GM23338 (cell line): ENCODE data around the gene THEM5. TPM values are rescaled to one million over a fixed set of nuclear protein-coding genes. Genes with fewer than 3 reads are reported as not detected.

Experiments
- ATAC-seq: fragments of 200-7000 bp; cut with Tn5 transposase; 3 replicates; pipeline ENCODE4 v1.9.1; 2020
- DNase-seq: peaks from one replicate; pipeline ENCODE4 v3.0.0-alpha.2; 2015; ENCODE audit warnings: low spot score
- H2AFZ ChIP-seq: fragments of 200-600 bp; sonication (generic); 2 replicates; pipeline ENCODE4 v1.8.0; 2016; ENCODE audit warnings: antibody characterized with exemption, mild to moderate bottlenecking, moderate library complexity
- H3F3A ChIP-seq: fragments of 200-600 bp; sonication (generic); replicated peaks from 2 replicates; pipeline ENCODE4 v1.8.0; 2017; ENCODE audit warnings: antibody characterized with exemption, mixed run types, low read depth
- H3K27ac ChIP-seq: fragments of 200-600 bp; sonication (generic); 2 replicates; pipeline ENCODE4 v1.6.1; 2016; ENCODE audit warnings: low read depth
- H3K27me3 ChIP-seq: fragments of 200-600 bp; sonication (generic); 2 replicates; pipeline ENCODE4 v1.8.0; 2016; ENCODE audit warnings: mild to moderate bottlenecking, mixed run types, moderate library complexity; ENCODE audit not compliant: insufficient read depth
- H3K36me3 ChIP-seq: fragments of 200-600 bp; sonication (generic); 2 replicates; pipeline ENCODE4 v1.8.0; 2016; ENCODE audit warnings: mild to moderate bottlenecking; ENCODE audit not compliant: insufficient read depth
- H3K4me1 ChIP-seq: fragments of 200-600 bp; sonication (generic); 2 replicates; pipeline ENCODE4 v1.8.0; 2016; ENCODE audit warnings: mild to moderate bottlenecking, moderate library complexity; ENCODE audit not compliant: insufficient read depth
- H3K4me2 ChIP-seq: fragments of 200-600 bp; sonication (generic); 2 replicates; pipeline ENCODE4 v1.7.1; 2017; ENCODE audit warnings: mixed run types
- H3K4me3 ChIP-seq: fragments of 200-600 bp; sonication (generic); 2 replicates; pipeline ENCODE4 v1.6.1; 2016; ENCODE audit warnings: mixed run types
- H3K79me2 ChIP-seq: fragments of 200-600 bp; sonication (generic); replicated peaks from 2 replicates; pipeline ENCODE4 v1.8.0; 2017; ENCODE audit warnings: mild to moderate bottlenecking; ENCODE audit not compliant: insufficient read depth
- H3K9me2 ChIP-seq: fragments of 200-600 bp; sonication (generic); 2 replicates; pipeline ENCODE4 v1.8.0; 2017; ENCODE audit not compliant: insufficient read depth
- H4K20me1 ChIP-seq: fragments of 200-600 bp; sonication (generic); replicated peaks from 2 replicates; pipeline ENCODE4 v1.8.0; 2017; ENCODE audit warnings: mild to moderate bottlenecking; ENCODE audit not compliant: insufficient read depth
- H3K27ac Mint-ChIP-seq: 2 replicates; pipeline ENCODE4 v1.8.0; 2020; ENCODE audit warnings: inconsistent platforms, mild to moderate bottlenecking, moderate library complexity, mixed read lengths
- H3K27me3 Mint-ChIP-seq: 3 replicates; pipeline ENCODE4 v1.8.0; 2022; ENCODE audit warnings: low read depth, mild to moderate bottlenecking, moderate library complexity, mixed read lengths, inconsistent platforms; ENCODE audit not compliant: insufficient read depth, poor library complexity
- H3K36me3 Mint-ChIP-seq: 3 replicates; pipeline ENCODE4 v1.8.0; 2021; ENCODE audit warnings: low read depth, mild to moderate bottlenecking, inconsistent platforms, moderate library complexity, mixed read lengths
- H3K4me1 Mint-ChIP-seq: 3 replicates; pipeline ENCODE4 v1.8.0; 2020; ENCODE audit warnings: mild to moderate bottlenecking, inconsistent platforms, mixed read lengths
- H3K4me3 Mint-ChIP-seq: 3 replicates; pipeline ENCODE4 v1.8.0; 2021; ENCODE audit warnings: moderate library complexity, mild to moderate bottlenecking, inconsistent platforms, mixed read lengths
- H3K9me3 Mint-ChIP-seq: 3 replicates; pipeline ENCODE4 v1.8.0; 2020; ENCODE audit warnings: moderate library complexity, mild to moderate bottlenecking, inconsistent platforms, mixed read lengths
- CREB1 ChIP-seq: fragments of 250-450 bp; sonication (Bioruptor Pico); IDR thresholded peaks from 2 replicates; pipeline ENCODE4 v1.5.0; 2020; ENCODE audit warnings: low read depth, mild to moderate bottlenecking, moderate library complexity
- CTCF ChIP-seq, 2 experiments: fragments of 200-600 bp in 1 of 2; sonication (generic) in 1 of 2; conservative IDR thresholded peaks; 2 replicates each; pipeline versions ENCODE4 v1.5.1 to v1.6.1; 2016 to 2017; ENCODE audit warnings: antibody characterized with exemption in 2 of 2, low read depth in 2 of 2, mild to moderate bottlenecking in 2 of 2, moderate library complexity in 1 of 2
- JUNB ChIP-seq: IDR thresholded peaks from one replicate; pipeline ENCODE4 v1.6.1; 2016; ENCODE audit warnings: antibody characterized with exemption; ENCODE audit not compliant: unreplicated experiment
- NANOG ChIP-seq: IDR thresholded peaks from 2 replicates; pipeline ENCODE4 v1.6.1; 2016; ENCODE audit warnings: antibody characterized with exemption, borderline replicate concordance
- POLR2AphosphoS5 ChIP-seq: IDR thresholded peaks from 2 replicates; pipeline ENCODE4 v1.6.1; 2016; ENCODE audit warnings: antibody characterized with exemption, low read depth
- ZNF114 ChIP-seq: fragments of 250-450 bp; sonication (Bioruptor Pico); IDR thresholded peaks from 2 replicates; pipeline ENCODE4 v1.5.0; 2020; ENCODE audit warnings: mild to moderate bottlenecking, moderate library complexity
- ZNF331 ChIP-seq: fragments of 250-450 bp; sonication (Bioruptor Pico); IDR thresholded peaks from 2 replicates; pipeline ENCODE4 v1.5.0; 2020; ENCODE audit warnings: low read depth, mild to moderate bottlenecking, moderate library complexity
- ZNF462 ChIP-seq: fragments of 250-450 bp; sonication (Bioruptor Pico); IDR thresholded peaks from 2 replicates; pipeline ENCODE4 v1.5.0; 2020; ENCODE audit warnings: mild to moderate bottlenecking, moderate library complexity
- polyA plus RNA-seq: library from polyadenylated mRNA; unstranded; fragments of >200 nt; fragmentation: Nextera tagmentation; extraction: Ambion mirVana; gene quantifications from 2 replicates; pipeline ENCODE4 v1.2.1, GENCODE V29; 2016
- total RNA-seq: library from RNA; depleted of rRNA; stranded (reverse); fragments of >200 nt; shearing (Covaris generic); gene quantifications from 2 replicates; pipeline ENCODE4 v1.2.3, GENCODE V29; 2014
- TF ChIP-seq, protein P1 (sequence below): IDR thresholded peaks from one replicate; pipeline ENCODE4 v1.6.1; 2018; ENCODE audit warnings: antibody characterized with exemption; ENCODE audit not compliant: unreplicated experiment
- TF ChIP-seq, protein P2 (sequence below): IDR thresholded peaks from 2 replicates; pipeline ENCODE4 v1.6.1; 2016; ENCODE audit warnings: antibody characterized with exemption

The THEM5 gene
- total and polyA plus RNA-seq, 2 experiments from 2014 or later, result not detected

- no peak for TF ChIP-seq ZNF462
- TF ChIP-seq ZNF331, result no peak
- no peak for TF ChIP-seq NANOG
- TF ChIP-seq CREB1, result no peak
- no peak for TF ChIP-seq JUNB
Measured at GRCh38 chr1:151807131-151807530, 46.4 kb downstream of the THEM5 start (continued).

DNA sequence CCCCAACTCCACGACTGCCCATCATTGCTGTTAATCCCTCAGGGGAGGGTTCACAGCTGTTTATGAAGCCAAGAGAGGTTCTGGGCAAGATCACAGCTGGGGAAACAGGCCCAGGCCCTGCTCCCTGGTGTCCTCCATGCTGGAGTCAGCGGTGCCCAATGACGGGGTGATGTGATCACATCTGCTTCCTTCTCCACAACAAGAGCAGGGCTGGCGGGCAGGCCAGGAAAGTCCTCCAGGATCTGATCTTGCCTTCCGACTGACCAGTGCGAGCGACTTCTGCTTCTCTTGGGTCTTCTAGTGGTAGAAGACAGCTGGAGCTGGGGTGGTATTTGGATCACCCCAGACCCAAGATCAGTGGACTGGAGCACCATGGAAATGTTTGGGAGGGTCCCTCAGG lies 47.3 kb downstream of the THEM5 start:
- H3K4me2 ChIP-seq, result no peak overlapping the region
- no peaks in the 10 kb centered on the region for H3K9me2 ChIP-seq
- H2AFZ ChIP-seq, result no peak overlapping the region
- H3F3A ChIP-seq, result no peaks in the 10 kb centered on the region
- no peaks in the 10 kb centered on the region for H3K27me3 ChIP-seq
- no peaks in the 10 kb centered on the region for H3K36me3 Mint-ChIP-seq
- H3K27ac ChIP-seq, result no peak overlapping the region
- no peaks in the 10 kb centered on the region for H3K9me3 Mint-ChIP-seq
- peaks cover 7% of the 10 kb centered on the region for H3K27me3 Mint-ChIP-seq
- H3K27ac Mint-ChIP-seq, result no peak overlapping the region
- H3K4me3 Mint-ChIP-seq, result no peak overlapping the region
- H3K4me1 ChIP-seq, result peaks cover 7% of the 10 kb centered on the region
- no peak for ATAC-seq
- H3K36me3 ChIP-seq, result no peaks in the 10 kb centered on the region
- no peak overlapping the region for H3K4me3 ChIP-seq
- H3K79me2 ChIP-seq, result no peaks in the 10 kb centered on the region
- H3K4me1 Mint-ChIP-seq, result peaks cover 16% of the 10 kb centered on the region
- DNase-seq, result no peak
- no peaks in the 10 kb centered on the region for H4K20me1 ChIP-seq
- no peak for TF ChIP-seq NANOG
- TF ChIP-seq CREB1, result no peak
- TF ChIP-seq, protein P1, sequence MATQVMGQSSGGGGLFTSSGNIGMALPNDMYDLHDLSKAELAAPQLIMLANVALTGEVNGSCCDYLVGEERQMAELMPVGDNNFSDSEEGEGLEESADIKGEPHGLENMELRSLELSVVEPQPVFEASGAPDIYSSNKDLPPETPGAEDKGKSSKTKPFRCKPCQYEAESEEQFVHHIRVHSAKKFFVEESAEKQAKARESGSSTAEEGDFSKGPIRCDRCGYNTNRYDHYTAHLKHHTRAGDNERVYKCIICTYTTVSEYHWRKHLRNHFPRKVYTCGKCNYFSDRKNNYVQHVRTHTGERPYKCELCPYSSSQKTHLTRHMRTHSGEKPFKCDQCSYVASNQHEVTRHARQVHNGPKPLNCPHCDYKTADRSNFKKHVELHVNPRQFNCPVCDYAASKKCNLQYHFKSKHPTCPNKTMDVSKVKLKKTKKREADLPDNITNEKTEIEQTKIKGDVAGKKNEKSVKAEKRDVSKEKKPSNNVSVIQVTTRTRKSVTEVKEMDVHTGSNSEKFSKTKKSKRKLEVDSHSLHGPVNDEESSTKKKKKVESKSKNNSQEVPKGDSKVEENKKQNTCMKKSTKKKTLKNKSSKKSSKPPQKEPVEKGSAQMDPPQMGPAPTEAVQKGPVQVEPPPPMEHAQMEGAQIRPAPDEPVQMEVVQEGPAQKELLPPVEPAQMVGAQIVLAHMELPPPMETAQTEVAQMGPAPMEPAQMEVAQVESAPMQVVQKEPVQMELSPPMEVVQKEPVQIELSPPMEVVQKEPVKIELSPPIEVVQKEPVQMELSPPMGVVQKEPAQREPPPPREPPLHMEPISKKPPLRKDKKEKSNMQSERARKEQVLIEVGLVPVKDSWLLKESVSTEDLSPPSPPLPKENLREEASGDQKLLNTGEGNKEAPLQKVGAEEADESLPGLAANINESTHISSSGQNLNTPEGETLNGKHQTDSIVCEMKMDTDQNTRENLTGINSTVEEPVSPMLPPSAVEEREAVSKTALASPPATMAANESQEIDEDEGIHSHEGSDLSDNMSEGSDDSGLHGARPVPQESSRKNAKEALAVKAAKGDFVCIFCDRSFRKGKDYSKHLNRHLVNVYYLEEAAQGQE, result no peak
- no peak for TF ChIP-seq ZNF114 (CRISPR knock-in tag)
- TF ChIP-seq, protein P2, sequence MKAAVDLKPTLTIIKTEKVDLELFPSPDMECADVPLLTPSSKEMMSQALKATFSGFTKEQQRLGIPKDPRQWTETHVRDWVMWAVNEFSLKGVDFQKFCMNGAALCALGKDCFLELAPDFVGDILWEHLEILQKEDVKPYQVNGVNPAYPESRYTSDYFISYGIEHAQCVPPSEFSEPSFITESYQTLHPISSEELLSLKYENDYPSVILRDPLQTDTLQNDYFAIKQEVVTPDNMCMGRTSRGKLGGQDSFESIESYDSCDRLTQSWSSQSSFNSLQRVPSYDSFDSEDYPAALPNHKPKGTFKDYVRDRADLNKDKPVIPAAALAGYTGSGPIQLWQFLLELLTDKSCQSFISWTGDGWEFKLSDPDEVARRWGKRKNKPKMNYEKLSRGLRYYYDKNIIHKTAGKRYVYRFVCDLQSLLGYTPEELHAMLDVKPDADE, result no peak
- TF ChIP-seq ZNF331, result no peak
- no peak for TF ChIP-seq CTCF (conservative IDR thresholded peaks at IDR 0.05; ENCODE audit: low read depth in 2 of 2)
- TF ChIP-seq POLR2AphosphoS5, result no peak
- no peak for TF ChIP-seq JUNB
